ENCODE results near the gene TNRC6C. TPM values are rescaled to one million over a fixed set of nuclear protein-coding genes. Genes with fewer than 3 reads are reported as not detected.

TNRC6C gene
- total and polyA plus RNA-seq, 10 donors, result 1.7 to 37.0 (median 18.3) TPM

DNA sequence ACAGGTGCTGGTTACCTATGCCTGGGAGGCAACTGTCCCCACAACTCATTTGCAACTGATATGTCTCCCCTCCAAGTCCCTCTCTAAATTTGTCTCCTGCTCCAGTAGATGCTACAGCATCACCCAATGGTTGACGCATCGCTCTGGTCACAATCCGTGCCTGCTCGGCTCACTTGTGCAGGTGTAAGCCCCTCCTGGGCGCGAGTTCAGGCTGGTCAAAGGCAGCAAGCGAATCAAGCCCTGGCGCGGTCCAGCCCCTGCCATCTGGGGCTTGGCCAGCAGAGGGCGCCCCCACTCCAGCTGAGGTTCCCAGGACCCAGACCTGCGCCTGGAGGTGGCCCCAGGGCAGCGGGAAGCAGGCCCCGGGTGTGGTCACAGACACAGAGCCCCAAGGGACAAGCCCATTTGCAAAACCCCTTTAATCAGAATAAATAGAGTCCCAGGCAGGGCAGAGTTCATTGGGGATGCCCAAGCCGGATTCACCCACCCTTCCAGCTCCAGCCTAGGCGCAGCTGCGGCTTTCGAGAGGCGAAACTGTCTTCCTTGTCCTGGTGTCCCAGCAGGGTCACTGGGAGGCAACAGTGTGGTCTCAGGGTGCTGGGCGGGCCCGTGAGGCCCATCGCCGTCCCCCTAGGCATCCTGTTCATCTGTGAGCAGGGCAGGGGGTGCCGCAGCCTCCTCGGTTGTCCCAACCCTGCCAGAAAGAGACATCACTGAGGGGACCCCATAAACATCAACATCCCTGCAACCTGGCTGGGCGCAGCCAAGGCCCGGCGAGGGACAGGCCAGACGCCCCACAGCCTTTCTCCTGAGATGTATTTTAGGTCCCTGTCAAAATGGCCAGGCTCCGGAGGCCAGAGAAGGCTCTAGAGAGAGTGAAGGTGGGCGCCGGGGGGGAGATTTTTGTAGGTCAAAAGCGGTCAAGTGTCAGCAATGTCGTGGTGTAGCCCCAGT is 154.3 kb downstream of the TNRC6C start:
- peak; percentile 96 for DNase-seq
- Histone ChIP-seq H3K27me3 (replicated peaks in 1 of 7) (no peaks in the 10 kb centered on the region), H3K9me3 (no peaks in the 10 kb centered on the region), H3K27ac (peak overlapping the region in 6 of 8 donors; percentile 35 to 79 (median 58)), H3K36me3 (peaks cover 2 to 100% (median 91%) of the 10 kb centered on the region in 6 donors), H3K4me1 (peaks cover 13 to 84% (median 35%) of the 10 kb centered on the region in 6 donors), H3K4me3 (no peak overlapping the region)
- 59 to 80% (median 62%) methylated on average over 19 to 33 of the region's 33 CpGs for WGBS, 5 donors
- TF ChIP-seq POLR2AphosphoS5 (IDR thresholded peaks at IDR 0.05) (peak; percentile 85 to 92 (median 90)), POLR2A (IDR thresholded peaks at IDR 0.05) (no peak)
- TF ChIP-seq, protein P1, sequence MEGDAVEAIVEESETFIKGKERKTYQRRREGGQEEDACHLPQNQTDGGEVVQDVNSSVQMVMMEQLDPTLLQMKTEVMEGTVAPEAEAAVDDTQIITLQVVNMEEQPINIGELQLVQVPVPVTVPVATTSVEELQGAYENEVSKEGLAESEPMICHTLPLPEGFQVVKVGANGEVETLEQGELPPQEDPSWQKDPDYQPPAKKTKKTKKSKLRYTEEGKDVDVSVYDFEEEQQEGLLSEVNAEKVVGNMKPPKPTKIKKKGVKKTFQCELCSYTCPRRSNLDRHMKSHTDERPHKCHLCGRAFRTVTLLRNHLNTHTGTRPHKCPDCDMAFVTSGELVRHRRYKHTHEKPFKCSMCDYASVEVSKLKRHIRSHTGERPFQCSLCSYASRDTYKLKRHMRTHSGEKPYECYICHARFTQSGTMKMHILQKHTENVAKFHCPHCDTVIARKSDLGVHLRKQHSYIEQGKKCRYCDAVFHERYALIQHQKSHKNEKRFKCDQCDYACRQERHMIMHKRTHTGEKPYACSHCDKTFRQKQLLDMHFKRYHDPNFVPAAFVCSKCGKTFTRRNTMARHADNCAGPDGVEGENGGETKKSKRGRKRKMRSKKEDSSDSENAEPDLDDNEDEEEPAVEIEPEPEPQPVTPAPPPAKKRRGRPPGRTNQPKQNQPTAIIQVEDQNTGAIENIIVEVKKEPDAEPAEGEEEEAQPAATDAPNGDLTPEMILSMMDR (IDR thresholded peaks at IDR 0.05 in 8 of 11, conservative IDR thresholded peaks at IDR 0.05 in 3 of 11), result peak; percentile 96 to 100 (median 99)
- intact Hi-C loops (cut with DNase I; ENCODE audit: low total_unique reads), result loop anchor here (5.0 kb wide), 2 partner anchors 65 to 140 kb away; no protein-coding TSS in a partner anchor

DNA sequence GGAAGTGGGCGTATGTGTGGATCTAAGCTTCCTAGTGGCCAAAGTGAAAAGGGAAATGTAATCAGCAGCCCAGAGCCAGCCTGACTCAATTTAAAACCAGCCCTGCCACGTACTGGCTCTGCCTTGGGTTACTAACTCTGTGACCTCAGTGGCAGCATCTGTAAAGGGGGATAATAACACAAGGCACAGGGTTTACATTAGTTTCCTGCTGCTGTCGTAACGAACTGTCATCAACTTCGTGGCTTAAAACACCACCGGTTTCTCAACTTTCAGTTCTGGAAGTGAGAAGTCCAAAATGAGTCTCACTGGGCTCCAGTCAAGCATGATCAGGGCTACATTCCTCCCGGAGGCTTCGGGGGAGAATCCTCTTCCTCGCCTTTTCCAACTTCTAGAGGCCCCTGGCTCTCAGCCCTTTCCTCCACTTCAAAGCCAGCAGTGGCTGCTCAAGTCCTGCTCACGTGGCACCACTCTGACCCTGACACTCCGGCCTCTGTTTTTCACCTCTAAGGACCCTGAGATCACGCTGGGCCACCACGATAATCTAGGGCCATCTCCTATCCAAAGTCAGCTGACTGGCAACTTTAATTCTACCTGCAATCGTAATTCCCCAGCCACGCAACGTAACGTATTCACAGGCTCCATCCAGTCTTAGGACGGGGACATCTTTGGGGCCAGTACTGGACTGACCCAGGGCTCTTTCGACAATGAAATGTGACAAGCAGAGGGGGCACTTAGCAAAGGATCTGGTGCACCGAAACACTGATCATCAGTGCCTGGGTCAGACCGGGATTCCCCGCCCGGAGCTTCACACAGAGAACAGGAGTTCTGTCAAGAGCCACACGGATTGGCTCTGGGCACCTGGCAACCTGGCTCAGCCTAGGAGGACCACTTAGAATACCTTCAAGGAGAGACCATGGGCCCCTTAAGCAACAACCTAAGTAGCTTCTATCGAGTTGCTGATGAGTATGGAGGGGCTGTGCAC is 155.6 kb downstream of the TNRC6C start:
- peak in 1 of 3 donors; percentile 54 for TF ChIP-seq POLR2AphosphoS5 (IDR thresholded peaks at IDR 0.05)
- TF ChIP-seq, protein P1 (IDR thresholded peaks at IDR 0.05 in 8 of 11, conservative IDR thresholded peaks at IDR 0.05 in 3 of 11), result no peak
- peak; percentile 68 for DNase-seq
- Histone ChIP-seq H3K27ac (peak overlapping the region in 7 of 8 donors; percentile 19 to 79 (median 51)), H3K36me3 (peaks cover 2 to 100% (median 92%) of the 10 kb centered on the region in 6 donors), H3K4me3 (no peak overlapping the region), H3K27me3 (replicated peaks in 1 of 7) (no peaks in the 10 kb centered on the region), H3K4me1 (peaks cover 15 to 84% (median 46%) of the 10 kb centered on the region in 6 donors), H3K9me3 (no peaks in the 10 kb centered on the region)
- 70 to 80% (median 74%) methylated on average over 21 to 25 of the region's 25 CpGs for WGBS, 5 donors
- intact Hi-C loops (cut with DNase I; ENCODE audit: low total_unique reads), result loop anchor here (5.0 kb wide), 2 partner anchors 63 to 138 kb away; no protein-coding TSS in a partner anchor

DNA sequence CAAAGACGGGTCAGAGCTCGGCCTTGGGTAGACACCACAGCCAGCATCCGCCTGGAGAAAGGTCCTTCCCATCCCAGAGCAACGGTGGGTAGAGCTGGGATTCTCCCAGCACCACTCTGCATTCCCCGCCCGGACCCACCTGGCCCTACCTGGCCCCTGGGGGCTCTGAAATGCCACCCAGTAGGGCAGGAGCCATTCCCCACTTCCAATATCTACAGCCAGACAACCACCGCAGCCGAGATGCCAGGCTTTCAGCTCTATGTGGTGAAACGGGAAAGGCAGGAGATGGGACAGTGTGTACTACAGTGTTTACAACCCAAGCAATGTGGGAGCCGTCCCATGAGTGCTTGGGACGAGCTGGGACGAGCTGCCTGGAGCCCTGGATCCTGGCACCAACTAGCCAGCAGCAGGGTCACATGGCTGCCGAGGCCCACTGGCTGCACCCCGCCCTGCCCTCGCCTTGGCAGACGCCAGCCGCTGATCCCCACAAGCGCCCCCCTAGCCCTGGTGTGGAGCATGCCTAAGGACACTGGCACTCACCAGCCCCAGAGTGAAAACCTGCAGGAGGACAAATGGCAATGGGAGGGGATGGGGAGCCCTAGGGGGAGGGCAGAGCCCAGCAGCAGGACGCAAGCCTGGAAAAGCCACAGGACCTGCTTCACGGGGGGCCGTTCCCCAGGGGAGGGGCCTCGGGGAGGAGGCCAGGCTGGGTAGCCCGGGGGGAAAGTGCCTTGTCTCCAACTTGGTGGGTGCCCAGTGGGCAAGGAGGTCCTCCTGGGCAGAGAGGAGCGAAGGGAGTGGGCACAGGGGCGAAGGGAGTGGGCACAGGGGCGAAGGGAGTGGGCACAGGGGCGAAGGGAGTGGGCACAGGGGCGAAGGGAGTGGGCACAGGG is 156.6 kb downstream of the TNRC6C start:
- DNase-seq, result peak; percentile 77
- peak overlapping the region in 3 of 8 donors; percentile 66 to 79 (median 69) for H3K27ac ChIP-seq
- intact Hi-C loops (cut with DNase I; ENCODE audit: low total_unique reads), result loop anchor here (5.0 kb wide), 2 partner anchors 62 to 137 kb away; no protein-coding TSS in a partner anchor
- no peak overlapping the region for H3K4me3 ChIP-seq
- H3K36me3 ChIP-seq, result peaks cover 2 to 100% (median 90%) of the 10 kb centered on the region in 6 donors
- H3K27me3 ChIP-seq (replicated peaks in 1 of 7), result no peaks in the 10 kb centered on the region
- H3K4me1 ChIP-seq, result peaks cover 15 to 93% (median 50%) of the 10 kb centered on the region in 6 donors
- H3K9me3 ChIP-seq, result no peaks in the 10 kb centered on the region
- TF ChIP-seq POLR2A (IDR thresholded peaks at IDR 0.05) (no peak), POLR2AphosphoS5 (IDR thresholded peaks at IDR 0.05) (peak in 2 of 3 donors; percentile 44 to 69)
- 84 to 93% (median 92%) methylated on average over 25 to 27 of the region's 28 CpGs for WGBS, 5 donors

Data from spleen (tissue), 11 donors.